Muscle layer of duodenum (tissue), 2 donors: ENCODE results near the gene KIF3A.

ENCODE experiments used
- H3K27ac ChIP-seq: one replicate; pipeline ENCODE4 v1.7.0; 2013; ENCODE audit warnings: mild to moderate bottlenecking, low read length
- H3K27me3 ChIP-seq: one replicate; pipeline ENCODE4 v1.7.0; 2013; ENCODE audit warnings: low read depth, mild to moderate bottlenecking, control low read depth, low read length
- H3K36me3 ChIP-seq, 2 donors: one replicate each; pipeline ENCODE4 v1.7.0; 2013; ENCODE audit warnings: low read length in 2 of 2, control low read depth in 1 of 2, mild to moderate bottlenecking in 1 of 2; ENCODE audit not compliant: insufficient read depth in 2 of 2, control insufficient read depth in 1 of 2
- H3K4me1 ChIP-seq, 2 donors: one replicate each; pipeline ENCODE4 v1.7.0; 2013; ENCODE audit warnings: low read length in 2 of 2, mild to moderate bottlenecking in 2 of 2, control low read depth in 1 of 2, moderate library complexity in 1 of 2; ENCODE audit not compliant: insufficient read depth in 2 of 2, control insufficient read depth in 1 of 2
- H3K4me3 ChIP-seq, 2 donors: one replicate each; pipeline ENCODE4 v1.7.0; 2013; ENCODE audit warnings: low read length in 2 of 2, low read depth in 1 of 2, mild to moderate bottlenecking in 1 of 2
- H3K9me3 ChIP-seq, 2 donors: one replicate each; pipeline ENCODE4 v1.7.0; 2013; ENCODE audit warnings: low read length in 2 of 2, control low read depth in 1 of 2, mild to moderate bottlenecking in 1 of 2; ENCODE audit not compliant: control insufficient read depth in 1 of 2
- donor health status: healthy.

Gene KIF3A

DNA sequence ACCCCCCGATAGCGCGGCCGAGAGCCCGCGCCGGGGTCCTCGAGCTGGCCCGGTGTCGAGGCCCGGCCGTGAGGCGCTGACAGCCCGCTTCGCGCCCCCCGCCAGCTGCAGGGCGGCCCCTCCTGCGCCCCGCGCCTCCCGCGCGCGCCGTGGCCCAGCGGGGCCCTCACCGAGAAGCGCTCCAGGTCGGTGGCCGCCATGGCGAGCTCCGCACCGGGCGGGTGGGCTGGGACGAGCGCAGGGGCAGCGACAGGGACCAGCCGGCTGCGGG is 39.5 kb upstream of the KIF3A start:
- H3K4me3 ChIP-seq, result peak overlapping the region; percentile 66 to 77
- H3K27ac ChIP-seq, result no peak overlapping the region
- peaks cover 15 to 26% of the 10 kb centered on the region in 2 donors for H3K4me1 ChIP-seq
- no peaks in the 10 kb centered on the region for H3K36me3 ChIP-seq
- H3K27me3 ChIP-seq, result no peaks in the 10 kb centered on the region
- H3K9me3 ChIP-seq, result no peaks in the 10 kb centered on the region

DNA sequence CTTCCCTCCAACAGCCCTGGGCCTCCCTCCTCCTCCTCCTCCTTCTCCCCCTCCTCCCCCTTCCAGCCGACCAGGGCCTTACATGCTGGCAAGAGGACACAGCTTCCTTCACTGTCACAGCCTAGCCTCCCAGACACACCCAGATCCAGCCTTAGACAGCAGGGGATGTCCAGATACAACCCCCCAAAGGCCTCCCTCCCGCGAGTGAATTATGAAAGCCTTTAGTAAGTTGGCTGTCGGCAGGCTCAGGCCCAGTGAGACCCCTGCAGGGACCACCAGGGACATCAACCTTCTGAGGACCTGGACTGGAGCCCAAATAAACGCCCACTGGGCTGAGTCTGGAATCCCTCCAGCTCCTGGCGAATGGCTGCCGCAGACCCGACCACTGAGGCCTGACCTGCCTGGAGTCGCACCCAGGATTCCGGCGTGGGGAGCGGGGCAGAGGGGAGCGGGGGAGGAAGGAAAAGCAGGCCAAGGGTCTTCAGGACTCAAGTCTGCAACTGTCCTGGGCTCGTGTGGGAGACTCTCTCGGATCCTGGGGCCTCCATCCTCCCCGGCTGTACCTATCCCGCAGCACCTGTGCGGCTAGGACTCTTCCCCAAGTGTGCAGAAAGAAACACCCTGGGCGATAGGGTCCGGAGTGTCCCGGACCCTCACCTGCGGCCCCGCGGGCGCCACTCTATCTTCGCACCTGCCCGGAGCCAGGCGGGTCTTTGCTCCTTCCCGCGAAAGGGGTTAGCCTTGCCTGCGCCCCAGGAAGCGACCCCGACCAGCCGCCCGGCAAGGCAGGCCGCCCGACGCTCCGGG is 39.0 kb upstream of the KIF3A start:
- peak overlapping the region; percentile 60 for H3K27ac ChIP-seq
- peaks cover 18 to 30% of the 10 kb centered on the region in 2 donors for H3K4me1 ChIP-seq
- H3K4me3 ChIP-seq, result peak overlapping the region; percentile 66 to 77
- no peaks in the 10 kb centered on the region for H3K9me3 ChIP-seq
- H3K27me3 ChIP-seq, result no peaks in the 10 kb centered on the region
- H3K36me3 ChIP-seq, result no peaks in the 10 kb centered on the region

DNA sequence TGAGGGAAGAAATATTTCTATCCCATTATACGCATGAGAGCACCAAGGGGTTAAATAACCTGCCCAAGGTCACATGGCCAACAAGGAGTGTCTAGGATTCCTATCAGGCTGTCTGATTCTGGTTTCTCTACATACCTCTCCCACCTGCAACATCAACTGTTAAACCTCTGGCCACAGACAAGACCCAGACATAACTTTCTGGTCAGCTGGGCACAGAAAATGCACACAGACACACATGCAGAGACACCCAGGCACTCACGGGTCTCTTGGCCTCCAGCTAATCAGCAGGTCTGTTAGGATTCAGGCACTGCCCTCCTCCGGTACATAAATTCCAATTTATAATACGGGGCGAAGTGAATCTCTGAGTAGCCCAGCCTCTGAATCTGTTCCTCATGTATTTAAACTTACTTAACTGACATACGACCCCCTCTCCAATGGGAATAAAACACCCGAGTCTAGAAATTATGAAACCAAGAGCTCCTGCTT is 38.2 kb upstream of the KIF3A start:
- Histone ChIP-seq H3K4me1 (peaks cover 22 to 31% of the 10 kb centered on the region in 2 donors), H3K4me3 (peak overlapping the region; percentile 66 to 77)

DNA sequence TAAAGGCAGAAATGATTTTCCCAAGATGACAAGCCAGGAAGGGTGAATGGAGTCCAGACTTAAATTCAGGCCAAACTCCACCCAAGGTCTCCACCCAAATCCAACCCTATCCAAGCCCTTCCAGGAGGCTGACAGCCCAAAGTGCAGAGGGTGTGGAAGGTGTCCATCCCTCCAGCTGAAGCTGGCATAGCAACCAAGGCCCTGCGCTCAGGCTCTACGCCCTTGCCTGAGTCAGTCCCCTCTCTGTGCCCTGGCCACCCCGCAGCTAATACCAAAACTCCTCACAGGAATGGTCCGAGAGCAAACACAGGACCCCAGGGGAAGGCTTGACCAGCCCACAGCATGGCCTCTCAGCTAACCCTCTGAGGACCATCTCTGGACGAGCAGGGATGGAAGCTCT is 37.5 kb upstream of the KIF3A start:
- Histone ChIP-seq H3K27me3 (no peaks in the 10 kb centered on the region), H3K4me1 (peaks cover 22 to 31% of the 10 kb centered on the region in 2 donors), H3K9me3 (no peaks in the 10 kb centered on the region), H3K27ac (peak overlapping the region; percentile 41), H3K4me3 (peak overlapping the region in 1 of 2 donors; percentile 28), H3K36me3 (no peaks in the 10 kb centered on the region)

More for the DNA sequence above, 38.2 kb upstream of the KIF3A start:
- H3K36me3 ChIP-seq, result no peaks in the 10 kb centered on the region
- no peaks in the 10 kb centered on the region for H3K27me3 ChIP-seq
- no peaks in the 10 kb centered on the region for H3K9me3 ChIP-seq
- peak overlapping the region; percentile 60 for H3K27ac ChIP-seq

DNA sequence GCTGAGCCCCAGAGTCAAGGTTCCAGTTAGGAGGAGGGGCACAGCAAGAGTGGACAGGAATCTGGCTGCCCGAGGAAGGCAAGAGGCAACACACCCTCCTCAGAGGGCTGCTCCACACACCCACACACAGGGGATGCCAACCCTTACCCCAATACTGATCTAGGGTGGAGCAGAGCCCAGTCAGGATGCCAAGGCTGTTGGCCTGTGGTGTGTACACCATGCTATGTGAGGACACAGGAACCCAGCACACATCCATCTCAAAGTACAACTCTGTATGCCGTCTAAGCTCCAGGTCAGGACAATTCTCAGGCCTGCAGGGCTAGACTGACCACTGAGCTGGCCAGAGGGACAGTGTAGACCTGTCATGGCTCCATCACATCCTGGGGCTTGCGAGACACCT is 37.1 kb upstream of the KIF3A start:
- H3K4me1 ChIP-seq, result peaks cover 22 to 31% of the 10 kb centered on the region in 2 donors
- no peaks in the 10 kb centered on the region for H3K36me3 ChIP-seq
- no peak overlapping the region for H3K4me3 ChIP-seq
- no peaks in the 10 kb centered on the region for H3K9me3 ChIP-seq
- no peak overlapping the region for H3K27ac ChIP-seq
- no peaks in the 10 kb centered on the region for H3K27me3 ChIP-seq

DNA sequence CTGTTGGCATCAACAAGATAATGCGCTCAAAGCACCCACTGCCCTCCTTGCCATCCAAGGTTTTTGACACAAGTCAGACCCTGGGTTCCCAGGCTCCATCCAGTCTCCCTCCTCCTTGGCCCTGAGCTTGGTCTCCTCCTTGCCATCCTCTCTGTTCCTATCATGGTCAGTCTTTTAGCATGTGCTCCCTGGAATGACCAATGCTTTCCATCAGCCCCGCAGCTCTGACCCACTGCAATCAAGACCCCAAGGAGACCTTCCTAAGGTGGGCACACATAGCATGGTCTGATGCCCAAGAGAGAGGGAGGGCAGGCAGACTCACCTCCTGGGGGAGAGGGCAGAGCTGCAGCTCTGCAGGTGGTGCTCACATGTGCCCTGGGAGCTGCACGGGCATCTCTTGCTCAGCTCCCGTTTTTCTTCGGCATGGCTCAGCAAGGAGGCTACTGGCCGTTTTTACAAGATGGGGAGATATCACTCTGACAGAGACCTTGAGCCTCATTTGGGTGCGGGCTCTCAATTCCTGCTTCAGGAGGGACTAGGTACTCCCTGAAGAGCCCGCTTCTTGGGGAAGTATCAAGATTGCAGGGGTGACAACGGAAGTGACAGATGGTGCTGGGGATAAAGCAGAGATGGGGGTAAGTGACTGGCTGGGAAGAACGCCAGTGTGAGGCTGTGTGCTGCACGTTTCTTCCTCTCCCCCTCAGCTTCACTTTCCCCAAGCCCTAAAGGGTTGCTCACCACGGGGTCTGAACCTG is 36.4 kb upstream of the KIF3A start:
- H3K27me3 ChIP-seq, result no peaks in the 10 kb centered on the region
- no peak overlapping the region for H3K4me3 ChIP-seq
- peaks cover 22 to 31% of the 10 kb centered on the region in 2 donors for H3K4me1 ChIP-seq
- H3K27ac ChIP-seq, result no peak overlapping the region
- H3K36me3 ChIP-seq, result no peaks in the 10 kb centered on the region
- no peaks in the 10 kb centered on the region for H3K9me3 ChIP-seq

DNA sequence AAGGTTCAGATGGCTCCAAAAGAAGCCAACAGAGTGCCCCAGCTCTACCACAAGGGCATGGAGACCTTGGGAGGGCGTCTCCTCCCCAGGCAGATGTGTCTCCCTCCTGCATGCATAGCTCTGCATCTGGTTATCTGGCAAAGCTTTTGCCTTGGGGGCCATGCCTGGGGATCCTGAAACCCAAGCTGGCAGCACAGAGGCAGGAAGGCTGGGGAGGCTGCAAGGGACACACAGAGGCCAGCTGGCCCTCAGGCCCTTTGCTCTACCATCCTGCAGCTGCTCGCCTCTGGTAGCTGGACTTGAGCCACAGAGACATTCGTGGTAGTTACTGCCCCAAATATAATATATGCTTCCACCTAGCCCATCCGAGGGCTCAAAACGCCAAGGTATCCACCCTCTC is 35.8 kb upstream of the KIF3A start:
- Histone ChIP-seq H3K4me3 (no peak overlapping the region), H3K36me3 (no peaks in the 10 kb centered on the region), H3K27me3 (no peaks in the 10 kb centered on the region), H3K27ac (no peak overlapping the region), H3K4me1 (peaks cover 21 to 32% of the 10 kb centered on the region in 2 donors), H3K9me3 (no peaks in the 10 kb centered on the region)

DNA sequence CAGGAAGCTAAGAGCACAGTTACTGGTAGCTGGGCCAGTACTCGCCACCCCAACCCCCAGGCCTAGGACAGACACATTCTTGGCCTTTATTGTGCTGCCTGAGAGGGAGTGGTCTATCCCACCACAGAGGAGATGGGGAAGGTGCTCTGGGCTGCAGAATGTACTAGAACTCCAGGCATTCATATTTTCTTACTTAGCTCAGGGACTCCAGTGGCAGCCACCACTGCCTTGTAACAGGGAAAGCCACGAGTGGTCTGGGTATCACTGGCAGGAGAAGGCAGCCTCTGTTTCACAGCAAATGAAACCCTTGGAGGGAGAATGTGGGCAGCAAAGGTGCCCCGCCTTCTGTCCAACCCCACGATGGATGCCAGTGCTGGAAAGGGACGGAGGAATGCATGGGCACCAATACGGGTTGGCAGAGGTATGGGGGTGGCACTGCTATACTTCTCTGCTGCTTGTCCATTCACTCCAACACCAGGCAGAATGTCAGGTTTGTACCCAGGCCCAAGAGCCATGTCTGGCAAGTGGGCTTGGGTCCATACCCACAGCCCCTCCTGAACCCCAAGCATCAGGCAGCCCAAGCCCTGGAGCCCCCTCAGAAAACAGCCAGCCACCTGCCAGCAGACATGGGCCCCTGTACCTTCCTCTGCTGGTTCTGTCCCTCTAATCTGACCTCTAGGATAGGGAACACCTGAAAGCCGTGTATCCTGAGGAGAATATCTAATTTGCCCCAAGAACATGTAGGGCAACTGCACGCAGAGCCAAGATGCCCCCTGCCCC is 35.1 kb upstream of the KIF3A start:
- no peak overlapping the region for H3K27ac ChIP-seq

DNA sequence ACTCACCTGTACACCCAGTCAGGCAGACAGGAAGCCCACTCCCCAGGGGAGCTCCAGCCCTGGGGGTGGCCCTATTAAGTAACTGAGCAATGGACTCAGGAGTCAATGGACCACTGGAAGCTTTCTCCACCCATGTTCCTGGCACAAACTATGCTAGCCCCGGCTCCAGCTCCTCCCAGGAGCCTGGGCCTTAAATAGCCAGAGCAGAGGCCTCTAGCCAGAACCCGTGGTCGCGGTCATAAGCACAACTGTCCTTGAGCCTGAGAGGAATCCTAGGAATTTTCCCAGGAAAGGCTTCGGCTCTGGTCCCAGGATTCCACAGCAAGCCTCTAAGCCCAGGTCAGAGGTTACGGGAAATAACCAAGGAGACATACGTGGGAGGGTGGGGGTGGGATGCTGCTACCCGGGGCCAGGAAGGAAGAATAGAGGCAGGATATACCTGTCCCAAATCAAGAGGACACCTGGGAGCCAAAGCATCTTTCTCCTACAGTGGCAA is 34.2 kb upstream of the KIF3A start:
- H3K4me3 ChIP-seq, result no peak overlapping the region
- no peaks in the 10 kb centered on the region for H3K9me3 ChIP-seq
- no peak overlapping the region for H3K27ac ChIP-seq
- no peaks in the 10 kb centered on the region for H3K36me3 ChIP-seq
- H3K27me3 ChIP-seq, result no peaks in the 10 kb centered on the region
- peaks cover 26 to 39% of the 10 kb centered on the region in 2 donors for H3K4me1 ChIP-seq

More for the DNA sequence above, 35.1 kb upstream of the KIF3A start:
- Histone ChIP-seq H3K4me1 (peaks cover 24 to 30% of the 10 kb centered on the region in 2 donors), H3K27me3 (no peaks in the 10 kb centered on the region), H3K4me3 (no peak overlapping the region), H3K36me3 (no peaks in the 10 kb centered on the region), H3K9me3 (no peaks in the 10 kb centered on the region)

DNA sequence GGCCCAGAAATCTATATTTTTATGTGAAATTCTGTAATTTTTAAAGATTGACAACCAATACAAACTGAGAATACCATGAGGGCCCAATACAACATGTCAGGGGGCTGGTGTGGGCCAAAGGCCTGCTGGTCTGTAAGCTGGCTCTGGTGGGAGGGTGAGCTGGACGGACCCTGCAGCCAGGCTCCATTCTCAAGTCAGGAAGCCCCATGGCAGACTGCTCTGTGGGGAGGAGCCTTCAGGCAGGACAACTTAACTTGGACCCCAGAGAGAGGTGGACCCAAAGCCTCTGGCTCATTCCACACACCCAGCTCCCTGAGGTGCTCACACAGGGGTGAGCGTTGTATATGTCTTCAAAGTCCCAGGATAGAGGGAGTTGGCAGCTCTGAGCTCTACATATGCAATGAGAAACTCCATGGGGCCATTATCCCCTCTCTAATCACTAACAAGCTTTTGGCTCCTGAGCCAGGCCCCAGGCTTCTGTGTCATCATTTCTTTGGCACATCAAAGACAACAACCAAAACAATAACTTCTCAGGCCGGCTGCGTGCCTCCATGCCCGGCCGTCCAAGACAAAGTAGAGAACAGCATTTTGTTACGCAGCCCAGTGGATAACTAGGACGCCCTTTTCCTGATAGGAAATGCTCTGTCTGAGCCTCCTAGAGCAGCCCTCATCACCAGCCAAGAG is 33.3 kb upstream of the KIF3A start:
- Histone ChIP-seq H3K36me3 (no peaks in the 10 kb centered on the region), H3K4me3 (no peak overlapping the region), H3K4me1 (peaks cover 22 to 38% of the 10 kb centered on the region in 2 donors), H3K9me3 (no peaks in the 10 kb centered on the region), H3K27ac (no peak overlapping the region), H3K27me3 (no peaks in the 10 kb centered on the region)
